H1 (cell line): ENCODE results near the gene FMO3.

Experiments
- CTCF ChIP-seq, 3 experiments: IDR thresholded peaks; 1 replicate in 2 of 3; 2 replicates in 1 of 3; pipeline versions ENCODE4 v1.5.1 to v1.6.1; 2011; ENCODE audit warnings: low read length in 3 of 3, mild to moderate bottlenecking in 3 of 3, inconsistent platforms in 2 of 3, low read depth in 1 of 3, moderate library complexity in 1 of 3; ENCODE audit not compliant: insufficient read depth in 1 of 3; ENCODE audit errors: control extremely low read depth in 1 of 3
- HDAC2 ChIP-seq, 2 experiments: fragments of 300-600 bp in 1 of 2; sonication (generic) in 1 of 2; IDR thresholded peaks; 2 replicates each; pipeline ENCODE4 v1.6.1; 2011 to 2012; ENCODE audit warnings: low read depth in 2 of 2, low read length in 2 of 2, mild to moderate bottlenecking in 2 of 2, moderate library complexity in 2 of 2, borderline replicate concordance in 1 of 2, inconsistent platforms in 1 of 2
- JUND ChIP-seq: IDR thresholded peaks from 2 replicates; pipeline ENCODE4 v1.6.1; 2011; ENCODE audit warnings: mild to moderate bottlenecking, improper control_type of control experiment, low read length
- NANOG ChIP-seq: IDR thresholded peaks from 2 replicates; pipeline ENCODE4 v1.6.1; 2011; ENCODE audit warnings: low read length, low read depth, mild to moderate bottlenecking, inconsistent platforms; ENCODE audit not compliant: insufficient read depth, poor library complexity, severe bottlenecking
- POLR2A ChIP-seq, 2 experiments: IDR thresholded peaks; 1 replicate in 1 of 2; 2 replicates in 1 of 2; pipeline ENCODE4 v1.6.1; 2011; ENCODE audit warnings: low read depth in 2 of 2, low read length in 2 of 2, mild to moderate bottlenecking in 2 of 2; ENCODE audit errors: control extremely low read depth in 1 of 2
- RFX5 ChIP-seq: IDR thresholded peaks from 2 replicates; pipeline ENCODE4 v1.6.1; 2011; ENCODE audit warnings: low read depth, low read length, improper control_type of control experiment, borderline replicate concordance

GRCh38 chr1:171127501-171127900 is 36.8 kb downstream of the FMO3 start:
- TF ChIP-seq POLR2A (IDR thresholded peaks at IDR 0.05; ENCODE audit: control extremely low read depth in 1 of 2, low read depth in 2 of 2, low read length in 2 of 2) (no peak), RFX5 (no peak), HDAC2 (IDR thresholded peaks at IDR 0.05; ENCODE audit: borderline replicate concordance in 1 of 2, low read depth in 2 of 2, low read length in 2 of 2) (no peak), CTCF (IDR thresholded peaks at IDR 0.05; ENCODE audit: control extremely low read depth in 1 of 3, insufficient read depth in 1 of 3, low read depth in 1 of 3, low read length in 3 of 3) (no peak), NANOG (no peak), JUND (no peak)
